Right atrium auricular region (tissue), 2 donors: Measurements from ENCODE around the gene CACNA1C. TPM values are rescaled to one million over a fixed set of nuclear protein-coding genes. Genes with fewer than 3 reads are reported as not detected.

Experiments
- DNase-seq: peaks from one replicate; pipeline ENCODE4 v3.0.0-alpha.2; 2019; ENCODE audit warnings: low spot score
- H3K27ac ChIP-seq, 2 donors: fragments of 200-600 bp; sonication (generic); 1 replicate in 1 of 2; 2 replicates in 1 of 2; pipeline ENCODE4 v1.5.1; 2016 to 2019
- H3K27me3 ChIP-seq, 2 donors: fragments of 200-600 bp; sonication (generic); one replicate each; pipeline versions ENCODE4 v1.5.1 to v1.6.0; 2017 to 2019
- H3K36me3 ChIP-seq: fragments of 200-600 bp; sonication (generic); one replicate; pipeline ENCODE4 v1.5.1; 2016
- H3K4me1 ChIP-seq, 2 donors: fragments of 200-600 bp; sonication (generic); one replicate each; pipeline versions ENCODE4 v1.5.1 to v1.6.0; 2017 to 2019
- H3K4me3 ChIP-seq, 2 donors: fragments of 200-600 bp; sonication (generic); 1 replicate in 1 of 2; 2 replicates in 1 of 2; pipeline ENCODE4 v1.5.1; 2017 to 2019; ENCODE audit warnings: mild to moderate bottlenecking in 1 of 2, moderate library complexity in 1 of 2
- H3K9me3 ChIP-seq, 2 donors: fragments of 200-600 bp; sonication (generic); one replicate each; pipeline ENCODE4 v1.5.1; 2019
- total RNA-seq, 2 donors: library from RNA; depleted of rRNA; stranded (reverse); fragments of >200 nt; gene quantifications; one replicate each; pipeline ENCODE4 v1.1.0, GENCODE V29; 2016
- TF ChIP-seq, protein P1 (sequence below), 2 donors: fragments of 200-600 bp; sonication (generic); IDR thresholded peaks; one replicate each; pipeline ENCODE4 v1.5.1; 2019; ENCODE audit warnings: antibody characterized with exemption in 2 of 2

The CACNA1C gene
- total RNA-seq, 2 donors from 2014 or later: 83.1 to 93.6 TPM

DNA sequence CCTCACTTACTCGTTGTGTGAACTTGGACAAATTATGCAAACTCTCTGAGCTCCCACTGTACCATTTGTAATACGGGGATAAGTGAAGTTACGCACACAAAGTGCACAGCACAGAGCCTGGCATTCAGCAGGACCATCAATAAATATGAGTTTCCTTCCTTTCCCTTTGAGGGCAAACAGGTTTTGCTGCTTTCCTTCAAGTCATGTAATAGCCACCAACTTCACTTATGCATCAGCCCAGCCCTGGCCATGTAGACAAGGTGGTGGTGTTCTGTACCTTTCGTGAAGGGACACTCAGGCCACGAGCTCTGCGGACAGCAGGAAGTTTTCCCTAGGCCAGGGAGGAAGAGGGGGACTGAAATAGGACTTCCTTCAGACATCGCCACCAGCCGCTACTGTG lies 272.7 kb downstream of the CACNA1C start:
- DNase-seq: no peak
- Histone ChIP-seq H3K9me3 (no peaks in the 10 kb centered on the region), H3K27ac (peak overlapping the region; percentile 58 to 77), H3K4me1 (peaks cover 0 to 48% of the 10 kb centered on the region in 2 donors), H3K4me3 (no peak overlapping the region), H3K27me3 (no peaks in the 10 kb centered on the region), H3K36me3 (no peaks in the 10 kb centered on the region)
- TF ChIP-seq, protein P1, sequence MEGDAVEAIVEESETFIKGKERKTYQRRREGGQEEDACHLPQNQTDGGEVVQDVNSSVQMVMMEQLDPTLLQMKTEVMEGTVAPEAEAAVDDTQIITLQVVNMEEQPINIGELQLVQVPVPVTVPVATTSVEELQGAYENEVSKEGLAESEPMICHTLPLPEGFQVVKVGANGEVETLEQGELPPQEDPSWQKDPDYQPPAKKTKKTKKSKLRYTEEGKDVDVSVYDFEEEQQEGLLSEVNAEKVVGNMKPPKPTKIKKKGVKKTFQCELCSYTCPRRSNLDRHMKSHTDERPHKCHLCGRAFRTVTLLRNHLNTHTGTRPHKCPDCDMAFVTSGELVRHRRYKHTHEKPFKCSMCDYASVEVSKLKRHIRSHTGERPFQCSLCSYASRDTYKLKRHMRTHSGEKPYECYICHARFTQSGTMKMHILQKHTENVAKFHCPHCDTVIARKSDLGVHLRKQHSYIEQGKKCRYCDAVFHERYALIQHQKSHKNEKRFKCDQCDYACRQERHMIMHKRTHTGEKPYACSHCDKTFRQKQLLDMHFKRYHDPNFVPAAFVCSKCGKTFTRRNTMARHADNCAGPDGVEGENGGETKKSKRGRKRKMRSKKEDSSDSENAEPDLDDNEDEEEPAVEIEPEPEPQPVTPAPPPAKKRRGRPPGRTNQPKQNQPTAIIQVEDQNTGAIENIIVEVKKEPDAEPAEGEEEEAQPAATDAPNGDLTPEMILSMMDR (IDR thresholded peaks at IDR 0.05): no peak

DNA sequence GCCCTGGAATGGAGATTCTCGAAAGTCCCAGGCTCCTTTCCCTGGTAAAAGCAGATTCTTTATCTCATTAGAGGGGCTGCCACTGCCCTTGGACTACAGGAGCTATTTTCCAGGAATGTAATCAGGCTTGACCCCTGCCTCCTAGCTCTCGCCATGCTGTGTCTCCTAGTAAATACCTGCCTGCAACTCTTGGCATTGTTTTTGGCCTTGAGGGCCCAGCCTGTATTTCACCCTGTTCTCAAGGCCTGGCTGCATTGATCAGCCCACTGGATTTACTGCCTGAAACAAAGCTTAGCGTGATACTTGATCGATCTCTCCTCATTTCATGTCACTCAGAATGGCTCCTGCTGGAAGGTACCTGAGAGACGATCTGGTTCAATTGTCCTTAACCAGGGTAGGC lies 273.7 kb downstream of the CACNA1C start:
- TF ChIP-seq, protein P1 (IDR thresholded peaks at IDR 0.05): no peak
- Histone ChIP-seq H3K4me1 (peaks cover 0 to 51% of the 10 kb centered on the region in 2 donors), H3K27ac (peak overlapping the region; percentile 58 to 77), H3K9me3 (no peaks in the 10 kb centered on the region), H3K36me3 (no peaks in the 10 kb centered on the region), H3K4me3 (no peak overlapping the region), H3K27me3 (no peaks in the 10 kb centered on the region)
- no peak for DNase-seq

DNA sequence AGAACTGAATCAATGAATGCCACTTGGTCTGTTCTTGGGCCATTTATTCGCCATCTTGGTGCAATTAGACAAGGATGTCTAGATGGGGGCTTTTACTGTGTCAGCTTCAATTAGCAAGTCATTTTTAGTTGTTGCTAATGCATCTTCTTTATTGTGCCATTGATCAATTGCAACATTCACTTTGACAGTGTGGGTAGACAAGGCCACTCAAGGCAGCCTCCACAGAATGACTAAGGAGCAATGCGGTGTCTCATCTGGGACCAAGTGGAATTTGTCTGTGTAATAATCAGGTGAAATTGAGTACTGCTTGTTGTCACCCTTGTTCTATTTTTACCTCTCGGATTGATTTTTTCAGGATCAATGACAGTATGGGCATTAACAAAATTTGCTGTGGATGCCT lies 275.9 kb downstream of the CACNA1C start:
- Histone ChIP-seq H3K4me1 (peaks cover 0 to 55% of the 10 kb centered on the region in 2 donors), H3K27ac (no peak overlapping the region), H3K9me3 (no peaks in the 10 kb centered on the region), H3K4me3 (no peak overlapping the region), H3K36me3 (no peaks in the 10 kb centered on the region), H3K27me3 (no peaks in the 10 kb centered on the region)
- no peak for DNase-seq
- TF ChIP-seq, protein P1 (IDR thresholded peaks at IDR 0.05): no peak

DNA sequence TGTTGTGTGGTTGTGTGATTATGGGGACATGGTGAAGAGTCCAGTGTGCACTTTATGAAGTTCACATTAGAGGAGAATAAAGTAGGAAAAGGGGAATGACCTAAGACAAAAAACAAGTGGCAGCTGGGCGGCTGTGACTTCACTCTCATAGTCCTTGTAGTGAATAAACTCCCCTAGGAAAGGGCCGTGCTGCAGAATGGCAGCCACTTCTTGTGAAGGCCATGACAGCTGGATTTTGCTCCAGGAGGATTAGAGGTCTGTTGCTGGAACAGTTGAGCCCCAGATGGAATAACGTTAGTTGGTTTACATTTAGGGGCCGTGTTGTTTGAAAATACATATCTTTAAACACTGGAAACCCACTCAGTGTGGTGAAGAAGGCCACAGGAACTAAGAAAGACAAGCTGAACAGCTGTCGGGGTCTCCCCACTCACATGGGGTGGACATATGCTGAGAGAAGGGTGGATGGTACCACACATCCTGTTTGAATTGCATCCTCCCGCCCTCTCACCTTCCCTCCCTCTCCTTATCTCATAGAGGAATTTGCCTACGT lies 276.9 kb downstream of the CACNA1C start:
- TF ChIP-seq, protein P1 (IDR thresholded peaks at IDR 0.05): no peak
- no peaks in the 10 kb centered on the region for H3K27me3 ChIP-seq
- peaks cover 0 to 44% of the 10 kb centered on the region in 2 donors for H3K4me1 ChIP-seq
- no peaks in the 10 kb centered on the region for H3K36me3 ChIP-seq
- no peak for DNase-seq
- no peak overlapping the region for H3K27ac ChIP-seq
- H3K4me3 ChIP-seq: no peak overlapping the region
- H3K9me3 ChIP-seq: no peaks in the 10 kb centered on the region

DNA sequence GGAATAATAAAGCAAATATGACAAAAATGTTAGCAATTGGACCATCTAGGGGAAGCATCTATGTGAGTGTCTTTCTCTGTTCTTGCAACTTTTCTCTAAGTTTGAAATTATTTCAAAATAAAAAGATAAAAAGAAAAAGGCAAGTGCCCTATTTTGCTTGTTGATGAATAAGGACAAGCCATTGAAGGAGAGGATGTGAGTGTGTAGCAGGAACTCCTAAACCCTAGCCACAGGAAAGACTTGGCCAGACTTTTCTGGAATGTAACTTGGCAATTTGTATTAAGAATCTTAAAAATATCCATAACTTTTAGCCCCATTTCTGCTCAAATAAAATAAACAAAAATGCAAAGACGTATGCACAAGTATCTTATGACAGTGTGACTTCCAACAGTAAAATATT lies 279.4 kb downstream of the CACNA1C start:
- no peak overlapping the region for H3K4me3 ChIP-seq

More for the DNA sequence above, 279.4 kb downstream of the CACNA1C start:
- H3K27me3 ChIP-seq: no peaks in the 10 kb centered on the region
- peak overlapping the region; percentile 91 to 94 for H3K27ac ChIP-seq
- TF ChIP-seq, protein P1 (IDR thresholded peaks at IDR 0.05): no peak
- no peaks in the 10 kb centered on the region for H3K9me3 ChIP-seq
- no peaks in the 10 kb centered on the region for H3K36me3 ChIP-seq
- DNase-seq: no peak
- peaks cover 0 to 49% of the 10 kb centered on the region in 2 donors for H3K4me1 ChIP-seq
